Smooth muscle cell (in vitro differentiated cells): ENCODE results near the gene KCNJ14. TPM values are rescaled to one million over a fixed set of nuclear protein-coding genes. Genes with fewer than 3 reads are reported as not detected.
"Not testable (repeated sequence)": the region's sequence is repeated elsewhere in the genome, so short reads cannot be mapped to it uniquely, and the experiment has no call there.

Experiments used
- DNase-seq: peaks from one replicate; lab custom pipeline; 2025; ENCODE audit not compliant: unreplicated experiment; lab: John Stamatoyannopoulos, UW
- H2AFZ ChIP-seq: fragments of 200-600 bp; sonication (generic); 2 replicates; pipeline ENCODE4 v1.6.0; 2016; ENCODE audit warnings: antibody characterized with exemption, low read depth, mild to moderate bottlenecking
- H3F3A ChIP-seq: fragments of 200-600 bp; sonication (generic); 2 replicates; pipeline ENCODE4 v1.6.0; 2017; ENCODE audit warnings: antibody characterized with exemption, low read depth
- H3K27ac ChIP-seq: fragments of 200-600 bp; sonication (generic); 2 replicates; pipeline ENCODE4 v1.5.1; 2016; ENCODE audit warnings: low read depth, mild to moderate bottlenecking
- H3K27me3 ChIP-seq: fragments of 200-600 bp; sonication (generic); 2 replicates; pipeline ENCODE4 v1.6.1; 2016; ENCODE audit warnings: low read depth, mild to moderate bottlenecking
- H3K36me3 ChIP-seq: fragments of 200-600 bp; sonication (generic); 2 replicates; pipeline ENCODE4 v1.5.1; 2016; ENCODE audit warnings: low read depth
- H3K4me1 ChIP-seq: fragments of 200-600 bp; sonication (generic); 2 replicates; pipeline ENCODE4 v1.5.1; 2016; ENCODE audit warnings: low read depth
- H3K4me2 ChIP-seq: fragments of 200-600 bp; sonication (generic); 2 replicates; pipeline ENCODE4 v1.6.0; 2016; ENCODE audit warnings: mild to moderate bottlenecking
- H3K4me3 ChIP-seq: fragments of 200-600 bp; sonication (generic); 2 replicates; pipeline ENCODE4 v1.5.1; 2016; ENCODE audit warnings: mild to moderate bottlenecking
- H3K79me2 ChIP-seq: fragments of 200-600 bp; sonication (generic); 2 replicates; pipeline ENCODE4 v1.6.0; 2016; ENCODE audit warnings: low read depth, mild to moderate bottlenecking
- H3K9ac ChIP-seq: fragments of 200-600 bp; sonication (generic); 2 replicates; pipeline ENCODE4 v1.6.0; 2016; ENCODE audit warnings: low read depth
- H3K9me3 ChIP-seq: fragments of 200-600 bp; sonication (generic); replicated peaks from 2 replicates; pipeline ENCODE4 v1.5.1; 2016; ENCODE audit warnings: low read depth
- H4K20me1 ChIP-seq: fragments of 200-600 bp; sonication (generic); 2 replicates; pipeline ENCODE4 v1.6.0; 2016; ENCODE audit warnings: low read depth
- WGBS: methylation state at CpG from one replicate; pipeline ENCODE4 v1.1.7; 2016; ENCODE audit warnings: low lambda C conversion rate; 5-methylcytosine and 5-hydroxymethylcytosine counted together
- polyA plus RNA-seq: library from polyadenylated mRNA; unstranded; fragments of >200 nt; fragmentation: Nextera tagmentation; extraction: Ambion mirVana; gene quantifications from 2 replicates; pipeline ENCODE4 v1.2.1, GENCODE V29; 2016
- total RNA-seq: library from RNA; depleted of rRNA; stranded (reverse); fragments of >200 nt; gene quantifications from 2 replicates; pipeline ENCODE4 v1.2.3, GENCODE V29; 2014
- TF ChIP-seq, protein P1 (sequence below): fragments of 200-600 bp; sonication (generic); IDR thresholded peaks from 2 replicates; pipeline ENCODE4 v1.5.1; 2017; ENCODE audit warnings: borderline replicate concordance, mild to moderate bottlenecking, antibody characterized with exemption; ENCODE audit not compliant: insufficient read depth, poor library complexity, severe bottlenecking

KCNJ14 gene
- total and polyA plus RNA-seq, 2 experiments from 2014 or later, result 1.7 to 1.8 TPM

GRCh38 chr19:48484247-48484893 is 29.0 kb downstream of the KCNJ14 start:
- Histone ChIP-seq H3K27ac (no peak overlapping the region), H3K4me3 (no peak overlapping the region), H3K4me1 (no peaks in the 10 kb centered on the region), H2AFZ (no peak overlapping the region), H3K4me2 (no peak overlapping the region), H3K27me3 (no peaks in the 10 kb centered on the region), H3F3A (peaks cover 4% of the 10 kb centered on the region), H4K20me1 (peaks cover 12% of the 10 kb centered on the region), H3K9me3 (no peaks in the 10 kb centered on the region), H3K36me3 (no peaks in the 10 kb centered on the region), H3K9ac (no peak overlapping the region), H3K79me2 (no peaks in the 10 kb centered on the region)
- 93% methylated on average over 16 of the region's 16 CpGs for WGBS
- TF ChIP-seq, protein P1, sequence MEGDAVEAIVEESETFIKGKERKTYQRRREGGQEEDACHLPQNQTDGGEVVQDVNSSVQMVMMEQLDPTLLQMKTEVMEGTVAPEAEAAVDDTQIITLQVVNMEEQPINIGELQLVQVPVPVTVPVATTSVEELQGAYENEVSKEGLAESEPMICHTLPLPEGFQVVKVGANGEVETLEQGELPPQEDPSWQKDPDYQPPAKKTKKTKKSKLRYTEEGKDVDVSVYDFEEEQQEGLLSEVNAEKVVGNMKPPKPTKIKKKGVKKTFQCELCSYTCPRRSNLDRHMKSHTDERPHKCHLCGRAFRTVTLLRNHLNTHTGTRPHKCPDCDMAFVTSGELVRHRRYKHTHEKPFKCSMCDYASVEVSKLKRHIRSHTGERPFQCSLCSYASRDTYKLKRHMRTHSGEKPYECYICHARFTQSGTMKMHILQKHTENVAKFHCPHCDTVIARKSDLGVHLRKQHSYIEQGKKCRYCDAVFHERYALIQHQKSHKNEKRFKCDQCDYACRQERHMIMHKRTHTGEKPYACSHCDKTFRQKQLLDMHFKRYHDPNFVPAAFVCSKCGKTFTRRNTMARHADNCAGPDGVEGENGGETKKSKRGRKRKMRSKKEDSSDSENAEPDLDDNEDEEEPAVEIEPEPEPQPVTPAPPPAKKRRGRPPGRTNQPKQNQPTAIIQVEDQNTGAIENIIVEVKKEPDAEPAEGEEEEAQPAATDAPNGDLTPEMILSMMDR, result no peak
- DNase-seq, result no peak

- no peak overlapping the region for H3K4me3 ChIP-seq
- no peaks in the 10 kb centered on the region for H3K79me2 ChIP-seq
- no peak overlapping the region for H3K4me2 ChIP-seq
- no peak overlapping the region for H3K27ac ChIP-seq
- H3K9me3 ChIP-seq, result no peaks in the 10 kb centered on the region
- no peaks in the 10 kb centered on the region for H3K36me3 ChIP-seq
- 95% methylated on average over 36 of the region's 37 CpGs for WGBS
- no peak overlapping the region for H2AFZ ChIP-seq
- no peak for DNase-seq
- TF ChIP-seq, protein P1, result no peak
- H3K27me3 ChIP-seq, result no peaks in the 10 kb centered on the region
- H4K20me1 ChIP-seq, result peaks cover 6% of the 10 kb centered on the region
- H3K4me1 ChIP-seq, result no peaks in the 10 kb centered on the region
- H3F3A ChIP-seq, result peaks cover 4% of the 10 kb centered on the region
- no peak overlapping the region for H3K9ac ChIP-seq
These were observed 29.7 kb downstream of the KCNJ14 start for GRCh38 chr19:48484931-48485612.

DNA sequence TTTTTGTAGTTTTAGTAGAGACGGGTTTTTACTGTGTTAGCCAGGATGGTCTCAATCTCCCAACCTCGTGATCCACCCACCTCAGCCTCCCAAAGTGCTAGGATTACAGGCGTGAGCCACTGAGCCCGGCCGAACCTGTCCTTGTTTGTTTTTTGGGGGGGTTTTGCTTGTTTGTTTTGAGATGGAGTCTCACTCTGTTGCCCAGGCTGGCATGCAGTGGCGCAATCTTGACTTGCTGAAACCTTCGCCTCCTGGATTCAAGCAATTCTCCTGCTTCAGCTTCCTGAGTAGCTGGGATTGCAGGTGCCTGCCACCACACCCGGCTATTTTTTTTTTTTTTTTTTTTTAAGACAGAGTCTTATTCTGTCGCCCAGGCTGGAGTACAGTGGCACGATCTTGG is 31.3 kb downstream of the KCNJ14 start:
- H3K4me3 ChIP-seq, H3K9ac ChIP-seq, H3F3A ChIP-seq, H3K4me2 ChIP-seq, H2AFZ ChIP-seq, H3K79me2 ChIP-seq, H3K36me3 ChIP-seq, H3K4me1 ChIP-seq, H3K9me3 ChIP-seq, H3K27me3 ChIP-seq, DNase-seq, H4K20me1 ChIP-seq, H3K27ac ChIP-seq: not testable (repeated sequence)
- WGBS, result 97% methylated on average over 10 of the region's 10 CpGs

GRCh38 chr19:48487544-48487943 is 32.2 kb downstream of the KCNJ14 start:
- Histone ChIP-seq H3K9ac (no peak overlapping the region), H3K27ac (no peak overlapping the region), H3K4me1 (peaks cover 7% of the 10 kb centered on the region), H3F3A (no peaks in the 10 kb centered on the region), H3K9me3 (no peaks in the 10 kb centered on the region), H3K79me2 (no peaks in the 10 kb centered on the region), H3K27me3 (no peaks in the 10 kb centered on the region), H3K4me3 (no peak overlapping the region), H3K4me2 (peak overlapping the region; percentile 23), H4K20me1 (no peaks in the 10 kb centered on the region), H3K36me3 (no peaks in the 10 kb centered on the region), H2AFZ (no peak overlapping the region)
- TF ChIP-seq, protein P1, result no peak
- 87% methylated on average over 6 of the region's 6 CpGs for WGBS
- no peak for DNase-seq
